Esophagus squamous epithelium (tissue), 5 donors: ENCODE data around the gene CD200. TPM values are rescaled to one million over a fixed set of nuclear protein-coding genes. Genes with fewer than 3 reads are reported as not detected.

Source experiments
- DNase-seq: peaks from one replicate; lab custom pipeline; 2025; lab: John Stamatoyannopoulos, UW
- H3K27ac ChIP-seq, 4 donors: fragments of 200-600 bp; sonication (generic); one replicate each; pipeline ENCODE4 v1.5.1; 2016 to 2019; ENCODE audit warnings: mild to moderate bottlenecking in 1 of 4
- H3K27me3 ChIP-seq, 4 donors: fragments of 200-600 bp; sonication (generic); 1 replicate in 3 of 4; 2 replicates in 1 of 4; pipeline versions ENCODE4 v1.5.1 to v1.6.0; 2017 to 2021; ENCODE audit warnings: antibody characterized with exemption in 1 of 4
- H3K36me3 ChIP-seq, 3 donors: fragments of 200-600 bp; sonication (generic); one replicate each; pipeline ENCODE4 v1.5.1; 2016 to 2019
- H3K4me1 ChIP-seq, 3 donors: fragments of 200-600 bp; sonication (generic); one replicate each; pipeline ENCODE4 v1.5.1; 2017 to 2019
- H3K4me3 ChIP-seq, 4 donors: fragments of 200-600 bp; sonication (generic); 1 replicate in 3 of 4; 2 replicates in 1 of 4; pipeline ENCODE4 v1.5.1; 2016 to 2019; ENCODE audit warnings: mild to moderate bottlenecking in 2 of 4, moderate library complexity in 1 of 4
- H3K9me3 ChIP-seq, 3 donors: fragments of 200-600 bp; sonication (generic); one replicate each; pipeline ENCODE4 v1.5.1; 2016 to 2019
- POLR2A ChIP-seq, 4 donors: fragments of 450-650 bp; IDR thresholded peaks; one replicate each; pipeline ENCODE4 v1.6.1; 2017; ENCODE audit warnings: antibody characterized with exemption in 4 of 4, mild to moderate bottlenecking in 4 of 4, moderate library complexity in 3 of 4
- WGBS, 2 donors: methylation state at CpG; one replicate each; pipeline ENCODE4 v1.1.5; 2018; 5-methylcytosine and 5-hydroxymethylcytosine counted together
- intact Hi-C: fragments of 100-400 bp; cut with DNase I; formaldehyde crosslinking; loops from one replicate; pipeline ENCODE4 v1.15.0; 2022
- total RNA-seq, 4 donors: library from RNA; depleted of rRNA; stranded (reverse); fragments of >200 nt; gene quantifications; one replicate each; pipeline ENCODE4 v1.1.0, GENCODE V29; 2016
- TF ChIP-seq, protein P1 (sequence below), 6 experiments: fragments of 450-650 bp in 4 of 6; fragments of 200-600 bp in 2 of 6; sonication (generic) in 2 of 6; IDR thresholded peaks; one replicate each; pipeline ENCODE4 v1.5.1; 2016 to 2019; ENCODE audit warnings: antibody characterized with exemption in 6 of 6, mild to moderate bottlenecking in 4 of 6, moderate library complexity in 4 of 6
- donor health status: DM: yes; HTN: yes; CAD: no.

CD200 gene
- total RNA-seq, 4 donors from 2014 or later: 0.27 to 8.4 (median 1.4) TPM

DNA sequence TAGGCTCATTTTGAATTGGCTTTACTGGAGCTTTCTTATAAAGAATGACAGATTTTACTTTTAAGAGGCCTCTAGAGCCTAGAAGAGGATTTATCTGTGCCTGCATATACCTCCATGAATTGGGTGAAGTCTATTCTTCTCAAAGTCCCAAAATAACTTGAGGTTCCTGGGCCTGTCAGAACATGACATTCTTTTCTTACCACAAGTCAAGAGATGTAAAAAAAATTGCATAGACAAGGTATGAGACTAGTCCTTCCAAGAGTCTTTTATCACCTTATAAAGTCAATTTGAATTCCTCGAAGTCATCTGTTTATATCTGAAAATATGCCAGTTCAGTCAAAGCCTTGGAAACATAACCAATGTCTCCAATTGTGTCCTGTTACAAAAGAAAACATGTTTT lies 17.2 kb upstream of the CD200 start:
- WGBS, 2 donors: 30 to 69% methylated on average over 1 of the region's 1 CpG
- Histone ChIP-seq H3K4me3 (no peak overlapping the region), H3K36me3 (no peaks in the 10 kb centered on the region), H3K9me3 (no peaks in the 10 kb centered on the region), H3K27ac (no peak overlapping the region), H3K27me3 (no peaks in the 10 kb centered on the region), H3K4me1 (peaks cover 0 to 20% (median 3%) of the 10 kb centered on the region in 3 donors)
- intact Hi-C loops: no loop called here
- TF ChIP-seq, protein P1, sequence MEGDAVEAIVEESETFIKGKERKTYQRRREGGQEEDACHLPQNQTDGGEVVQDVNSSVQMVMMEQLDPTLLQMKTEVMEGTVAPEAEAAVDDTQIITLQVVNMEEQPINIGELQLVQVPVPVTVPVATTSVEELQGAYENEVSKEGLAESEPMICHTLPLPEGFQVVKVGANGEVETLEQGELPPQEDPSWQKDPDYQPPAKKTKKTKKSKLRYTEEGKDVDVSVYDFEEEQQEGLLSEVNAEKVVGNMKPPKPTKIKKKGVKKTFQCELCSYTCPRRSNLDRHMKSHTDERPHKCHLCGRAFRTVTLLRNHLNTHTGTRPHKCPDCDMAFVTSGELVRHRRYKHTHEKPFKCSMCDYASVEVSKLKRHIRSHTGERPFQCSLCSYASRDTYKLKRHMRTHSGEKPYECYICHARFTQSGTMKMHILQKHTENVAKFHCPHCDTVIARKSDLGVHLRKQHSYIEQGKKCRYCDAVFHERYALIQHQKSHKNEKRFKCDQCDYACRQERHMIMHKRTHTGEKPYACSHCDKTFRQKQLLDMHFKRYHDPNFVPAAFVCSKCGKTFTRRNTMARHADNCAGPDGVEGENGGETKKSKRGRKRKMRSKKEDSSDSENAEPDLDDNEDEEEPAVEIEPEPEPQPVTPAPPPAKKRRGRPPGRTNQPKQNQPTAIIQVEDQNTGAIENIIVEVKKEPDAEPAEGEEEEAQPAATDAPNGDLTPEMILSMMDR (IDR thresholded peaks at IDR 0.05): no peak
- TF ChIP-seq POLR2A (IDR thresholded peaks at IDR 0.05): no peak
- DNase-seq: no peak

DNA sequence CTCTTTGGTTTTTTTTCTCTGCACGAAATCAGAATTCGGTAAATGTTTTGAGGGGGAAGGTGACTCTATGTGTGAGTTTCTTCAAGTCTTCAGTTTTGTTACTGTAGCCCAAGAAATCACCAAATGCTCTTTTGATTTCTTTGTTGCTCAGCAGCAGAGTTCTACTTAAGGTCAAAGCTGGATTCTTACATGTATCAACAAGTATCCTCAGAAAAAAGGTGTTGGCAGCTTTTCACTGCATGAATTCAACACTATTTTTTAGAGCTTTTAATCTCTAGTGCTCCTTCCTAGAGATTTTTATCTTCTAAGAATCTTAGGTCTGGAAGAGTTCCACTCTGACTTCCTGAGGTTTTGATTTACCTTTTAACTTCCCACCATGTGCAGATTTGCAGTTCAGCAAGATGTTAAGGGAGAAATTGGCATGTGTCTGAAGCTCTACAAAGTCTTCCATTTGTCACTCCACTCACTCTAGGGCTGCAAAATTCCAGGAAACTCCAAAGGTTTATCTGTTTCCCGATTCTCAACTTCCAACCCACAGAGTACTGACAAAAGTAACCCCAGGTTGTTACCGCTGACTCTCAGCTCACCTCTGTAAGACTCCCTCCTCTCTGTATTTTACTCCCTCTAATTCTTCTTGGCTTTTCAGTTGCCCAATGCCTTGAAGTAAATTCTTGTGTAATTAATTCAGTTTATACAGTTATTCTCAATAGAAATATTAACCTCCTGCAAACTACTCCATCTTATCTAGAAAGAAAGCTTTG lies 13.3 kb upstream of the CD200 start:
- H3K27ac ChIP-seq: no peak overlapping the region
- no peak for DNase-seq
- WGBS, 2 donors: 32 to 40% methylated on average over 4 of the region's 4 CpGs
- no peaks in the 10 kb centered on the region for H3K36me3 ChIP-seq
- TF ChIP-seq POLR2A (IDR thresholded peaks at IDR 0.05): no peak
- TF ChIP-seq, protein P1 (IDR thresholded peaks at IDR 0.05): no peak
- H3K4me3 ChIP-seq: no peak overlapping the region
- intact Hi-C loops: no loop called here
- no peaks in the 10 kb centered on the region for H3K27me3 ChIP-seq
- no peaks in the 10 kb centered on the region for H3K9me3 ChIP-seq
- peaks cover 0 to 20% (median 3%) of the 10 kb centered on the region in 3 donors for H3K4me1 ChIP-seq

DNA sequence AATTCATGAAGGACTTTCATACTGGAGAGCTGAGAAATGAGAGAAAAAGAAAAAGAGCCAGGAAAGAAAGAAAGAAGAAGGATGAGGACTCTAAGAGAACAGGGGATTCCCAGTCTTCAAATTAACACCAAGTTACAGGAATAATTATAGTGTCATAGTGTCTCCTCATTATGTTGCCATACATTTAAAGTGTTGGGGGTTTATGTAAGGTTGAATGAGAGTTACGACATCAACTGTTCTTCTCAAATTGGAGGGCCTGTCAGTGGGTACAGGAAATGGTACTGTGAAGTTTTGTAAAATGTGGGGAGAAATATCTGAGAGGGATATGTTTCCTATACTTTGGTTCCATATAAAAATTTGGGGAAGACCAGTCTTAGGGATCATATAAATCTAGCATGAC lies 12.3 kb upstream of the CD200 start:
- Histone ChIP-seq H3K9me3 (no peaks in the 10 kb centered on the region), H3K4me3 (no peak overlapping the region), H3K27me3 (no peaks in the 10 kb centered on the region), H3K36me3 (no peaks in the 10 kb centered on the region), H3K27ac (no peak overlapping the region), H3K4me1 (peaks cover 0 to 20% (median 3%) of the 10 kb centered on the region in 3 donors)
- TF ChIP-seq POLR2A (IDR thresholded peaks at IDR 0.05): no peak
- TF ChIP-seq, protein P1 (IDR thresholded peaks at IDR 0.05): no peak
- WGBS, 2 donors: 71 to 89% methylated on average over 1 of the region's 1 CpG
- intact Hi-C loops: no loop called here
- no peak for DNase-seq

DNA sequence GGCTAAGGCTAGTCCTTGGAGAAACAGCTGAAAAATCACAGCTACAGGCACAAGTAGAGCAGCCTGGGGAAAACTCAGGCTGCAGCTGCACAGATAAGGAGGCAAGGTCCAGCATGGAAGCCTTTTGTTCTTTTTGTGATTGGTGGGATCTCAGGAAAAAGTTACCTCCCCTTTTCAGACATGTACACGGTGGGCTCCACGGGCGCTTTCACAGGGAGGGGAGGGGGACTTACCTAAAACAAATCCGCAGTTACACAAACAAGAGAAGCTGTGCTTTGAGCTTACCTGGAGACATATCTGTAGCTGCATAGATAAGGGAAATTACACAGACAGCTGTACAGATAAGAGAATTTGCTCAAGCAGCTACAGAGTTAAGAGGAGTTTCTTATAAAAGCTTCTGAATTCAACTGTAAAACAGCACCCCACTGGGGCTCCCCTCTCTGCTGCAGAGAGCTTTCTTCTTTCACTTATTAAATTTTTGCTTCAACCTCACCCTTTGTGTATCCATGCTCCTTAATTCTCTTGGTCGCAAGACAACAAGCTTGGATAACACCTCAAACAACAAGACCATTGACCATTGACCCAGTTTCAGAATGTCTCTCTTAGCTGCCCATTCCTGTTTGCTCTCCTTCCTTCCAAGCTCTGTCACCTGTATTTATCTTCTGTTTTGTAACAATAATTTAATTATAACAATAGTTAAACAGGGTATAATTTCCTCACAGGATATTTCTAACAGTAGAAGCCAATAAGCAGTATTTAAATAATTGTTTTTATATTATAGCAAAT lies 10.9 kb upstream of the CD200 start:
- Histone ChIP-seq H3K4me3 (no peak overlapping the region), H3K27ac (no peak overlapping the region), H3K9me3 (no peaks in the 10 kb centered on the region), H3K4me1 (peaks cover 0 to 20% (median 3%) of the 10 kb centered on the region in 3 donors), H3K27me3 (no peaks in the 10 kb centered on the region), H3K36me3 (no peaks in the 10 kb centered on the region)
- intact Hi-C loops: no loop called here
- no peak for DNase-seq
- 49 to 66% methylated on average over 5 of the region's 5 CpGs for WGBS, 2 donors
- TF ChIP-seq, protein P1 (IDR thresholded peaks at IDR 0.05): no peak
- TF ChIP-seq POLR2A (IDR thresholded peaks at IDR 0.05): no peak
